Caco-2 (cell line): Measurements from ENCODE around the gene ZC3H12C. TPM values are rescaled to one million over a fixed set of nuclear protein-coding genes. Genes with fewer than 3 reads are reported as not detected.

Source experiments
- BruUV-seq: library from RNA; stranded (reverse); fragments of 400-500 nt; replicated peaks from 2 replicates; lab custom pipeline; 2021; lab: Mats Ljungman, UMichigan
- CTCF ChIA-PET: fragments of 300-600 bp; sonication (Branson Sonifier 250); formaldehyde crosslinking; loops from one replicate; lab custom pipeline; 2022; ENCODE audit warnings: antibody characterized with exemption; lab: Charles Lee
- POLR2A ChIA-PET: fragments of 300-600 bp; sonication (Branson Sonifier 250); formaldehyde crosslinking; loops from one replicate; lab custom pipeline; 2022; ENCODE audit warnings: antibody characterized with exemption; lab: Charles Lee
- DNase-seq, 2 experiments: peaks; one replicate each; pipeline versions ENCODE4 v3.0.0 to v3.0.0-alpha.2; 2020 to 2022
- H3K27me3 ChIP-seq: replicated peaks from 2 replicates; pipeline ENCODE4 v1.6.0; 2011; ENCODE audit warnings: low read length; ENCODE audit not compliant: control insufficient read depth, insufficient read depth
- H3K36me3 ChIP-seq: 2 replicates; pipeline ENCODE4 v1.5.1; 2011; ENCODE audit warnings: low read length; ENCODE audit not compliant: control insufficient read depth, insufficient read depth
- H3K4me1 ChIP-seq: fragments of 250-450 bp; sonication (Bioruptor Pico); 2 replicates; pipeline ENCODE4 v1.5.1; 2020; ENCODE audit warnings: mild to moderate bottlenecking
- H3K4me3 ChIP-seq: 2 replicates; pipeline ENCODE4 v1.5.1; 2011; ENCODE audit warnings: low read depth, mild to moderate bottlenecking, control low read depth, low read length
- H3K9me3 ChIP-seq: fragments of 250-450 bp; sonication (Bioruptor Pico); 2 replicates; pipeline ENCODE4 v1.5.1; 2020; ENCODE audit warnings: mild to moderate bottlenecking, moderate library complexity
- H3K27ac Mint-ChIP-seq: one replicate; pipeline ENCODE4 v1.8.0; 2022; ENCODE audit warnings: mixed read lengths; ENCODE audit not compliant: unreplicated experiment
- H3K27me3 Mint-ChIP-seq: one replicate; pipeline ENCODE4 v1.8.0; 2022; ENCODE audit warnings: mixed read lengths; ENCODE audit not compliant: insufficient read depth, unreplicated experiment
- H3K36me3 Mint-ChIP-seq: one replicate; pipeline ENCODE4 v1.8.0; 2022; ENCODE audit warnings: mild to moderate bottlenecking, mixed read lengths; ENCODE audit not compliant: insufficient read depth, unreplicated experiment
- H3K4me1 Mint-ChIP-seq: one replicate; pipeline ENCODE4 v1.8.0; 2022; ENCODE audit warnings: low read depth, mixed read lengths; ENCODE audit not compliant: unreplicated experiment
- H3K4me3 Mint-ChIP-seq: one replicate; pipeline ENCODE4 v1.8.0; 2022; ENCODE audit warnings: mild to moderate bottlenecking, moderate library complexity, mixed read lengths; ENCODE audit not compliant: unreplicated experiment
- H3K9me3 Mint-ChIP-seq: one replicate; pipeline ENCODE4 v1.8.0; 2022; ENCODE audit warnings: mixed read lengths; ENCODE audit not compliant: unreplicated experiment
- intact Hi-C: fragments of 100-400 bp; cut with micrococcal nuclease; formaldehyde crosslinking; loops from one replicate; pipeline ENCODE4 v1.10.0; 2022; ENCODE audit not compliant: unreplicated experiment
- total RNA-seq: library from RNA; stranded (reverse); gene quantifications from 2 replicates; pipeline ENCODE4 v1.2.3, GENCODE V29; 2022
- TF ChIP-seq, protein P1 (sequence below), 2 experiments: fragments of 200-600 bp in 1 of 2; IDR thresholded peaks; 1 replicate in 1 of 2; 2 replicates in 1 of 2; pipeline versions ENCODE4 v1.5.1 to v1.8.0; 2011 to 2022; ENCODE audit warnings: antibody characterized with exemption in 1 of 2, control low read depth in 1 of 2, inconsistent platforms in 1 of 2, low read depth in 1 of 2, low read length in 1 of 2, mild to moderate bottlenecking in 1 of 2, moderate library complexity in 1 of 2; ENCODE audit not compliant: insufficient read depth in 1 of 2, severe bottlenecking in 1 of 2, unreplicated experiment in 1 of 2

The ZC3H12C gene
- total RNA-seq, 1 experiment from 2014 or later = 11.7 TPM

DNA sequence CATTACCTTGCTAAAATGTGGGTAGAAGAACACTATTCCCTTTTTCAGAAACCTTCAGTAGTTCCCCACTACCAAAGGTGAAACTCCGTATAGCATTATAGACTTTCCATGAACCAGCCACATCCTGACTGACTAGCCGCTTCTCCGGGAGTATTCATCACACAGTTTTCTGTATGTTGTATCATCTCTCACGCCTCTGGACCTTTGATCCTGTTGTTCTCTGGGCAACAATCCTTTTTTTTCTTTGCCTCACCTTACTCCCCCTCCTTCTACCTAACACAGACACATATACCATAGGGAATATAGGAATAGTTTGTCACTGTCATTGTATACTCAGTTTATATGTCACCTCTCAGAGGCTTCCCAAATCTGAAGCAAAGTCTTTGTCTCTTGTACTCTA, 20.8 kb downstream of the ZC3H12C start:
- Mint-ChIP-seq H3K4me3 (no peak overlapping the region), H3K9me3 (no peaks in the 10 kb centered on the region), H3K4me1 (no peaks in the 10 kb centered on the region), H3K27me3 (no peaks in the 10 kb centered on the region), H3K27ac (no peak overlapping the region), H3K36me3 (peaks cover 15% of the 10 kb centered on the region)
- BruUV-seq = no TSS peak
- ChIA-PET CTCF (no interaction called here), POLR2A (no interaction called here)
- H3K27me3 ChIP-seq = no peaks in the 10 kb centered on the region
- DNase-seq = no peak
- intact Hi-C loops = no loop called here
- no peak overlapping the region for H3K4me3 ChIP-seq
- no peaks in the 10 kb centered on the region; the same call in 1 of the 2 replicates for H3K36me3 ChIP-seq
- H3K9me3 ChIP-seq = no peaks in the 10 kb centered on the region
- H3K4me1 ChIP-seq = no peaks in the 10 kb centered on the region
- TF ChIP-seq, protein P1, sequence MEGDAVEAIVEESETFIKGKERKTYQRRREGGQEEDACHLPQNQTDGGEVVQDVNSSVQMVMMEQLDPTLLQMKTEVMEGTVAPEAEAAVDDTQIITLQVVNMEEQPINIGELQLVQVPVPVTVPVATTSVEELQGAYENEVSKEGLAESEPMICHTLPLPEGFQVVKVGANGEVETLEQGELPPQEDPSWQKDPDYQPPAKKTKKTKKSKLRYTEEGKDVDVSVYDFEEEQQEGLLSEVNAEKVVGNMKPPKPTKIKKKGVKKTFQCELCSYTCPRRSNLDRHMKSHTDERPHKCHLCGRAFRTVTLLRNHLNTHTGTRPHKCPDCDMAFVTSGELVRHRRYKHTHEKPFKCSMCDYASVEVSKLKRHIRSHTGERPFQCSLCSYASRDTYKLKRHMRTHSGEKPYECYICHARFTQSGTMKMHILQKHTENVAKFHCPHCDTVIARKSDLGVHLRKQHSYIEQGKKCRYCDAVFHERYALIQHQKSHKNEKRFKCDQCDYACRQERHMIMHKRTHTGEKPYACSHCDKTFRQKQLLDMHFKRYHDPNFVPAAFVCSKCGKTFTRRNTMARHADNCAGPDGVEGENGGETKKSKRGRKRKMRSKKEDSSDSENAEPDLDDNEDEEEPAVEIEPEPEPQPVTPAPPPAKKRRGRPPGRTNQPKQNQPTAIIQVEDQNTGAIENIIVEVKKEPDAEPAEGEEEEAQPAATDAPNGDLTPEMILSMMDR (IDR thresholded peaks at IDR 0.05; ENCODE audit: insufficient read depth in 1 of 2, low read depth in 1 of 2, low read length in 1 of 2, severe bottlenecking in 1 of 2, unreplicated experiment in 1 of 2) = no peak

DNA sequence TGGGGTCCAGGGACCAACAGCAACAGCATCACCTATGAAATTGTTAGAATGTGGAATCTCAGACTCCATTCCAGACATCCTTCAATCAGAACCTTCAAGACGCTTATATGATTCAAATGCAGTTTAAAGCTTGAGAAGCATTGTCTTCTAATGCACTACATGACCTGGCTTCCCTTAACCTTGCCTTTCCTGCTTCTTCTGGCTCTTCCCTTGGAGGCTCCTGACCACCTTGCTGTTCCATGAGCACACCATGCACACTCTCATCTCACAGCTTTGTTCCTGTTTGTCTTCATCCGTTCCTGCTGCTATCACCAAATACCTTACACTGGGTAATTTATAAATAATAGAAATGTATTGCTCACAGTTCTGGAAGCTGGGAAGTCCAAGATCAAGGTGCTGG, 26.1 kb downstream of the ZC3H12C start:
- Mint-ChIP-seq H3K4me3 (no peak overlapping the region), H3K9me3 (no peaks in the 10 kb centered on the region), H3K27ac (no peak overlapping the region), H3K27me3 (no peaks in the 10 kb centered on the region), H3K4me1 (no peaks in the 10 kb centered on the region), H3K36me3 (peaks cover 11% of the 10 kb centered on the region)
- Histone ChIP-seq H3K36me3 (no peaks in the 10 kb centered on the region), H3K4me1 (no peaks in the 10 kb centered on the region), H3K4me3 (no peak overlapping the region), H3K27me3 (no peaks in the 10 kb centered on the region), H3K9me3 (no peaks in the 10 kb centered on the region)
- TF ChIP-seq, protein P1 (IDR thresholded peaks at IDR 0.05; ENCODE audit: insufficient read depth in 1 of 2, low read depth in 1 of 2, low read length in 1 of 2, severe bottlenecking in 1 of 2, unreplicated experiment in 1 of 2) = no peak
- DNase-seq = no peak
- POLR2A ChIA-PET = no interaction called here
- intact Hi-C loops = no loop called here
- no TSS peak for BruUV-seq
- CTCF ChIA-PET = no interaction called here

DNA sequence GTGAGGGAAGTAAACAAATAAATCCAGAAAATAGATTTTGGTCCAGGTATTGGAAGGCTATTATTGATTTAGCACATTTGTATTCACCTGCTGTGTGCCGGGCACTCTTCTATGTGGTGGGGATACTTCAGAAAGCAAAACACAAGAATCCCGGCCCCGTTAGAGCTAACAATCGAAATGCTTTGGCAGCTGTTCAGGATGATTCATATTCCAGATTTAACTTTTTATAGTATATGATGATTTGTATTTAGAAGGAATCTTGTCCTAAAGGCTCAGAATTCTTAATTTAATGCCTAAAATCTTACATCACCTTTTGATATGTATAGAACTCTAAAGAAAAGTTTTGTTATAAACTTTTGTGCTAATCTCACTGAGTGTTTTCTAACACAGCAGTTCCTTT, 28.0 kb downstream of the ZC3H12C start:
- Histone ChIP-seq H3K36me3 (no peaks in the 10 kb centered on the region), H3K27me3 (no peaks in the 10 kb centered on the region), H3K4me3 (no peak overlapping the region), H3K4me1 (peaks cover 8% of the 10 kb centered on the region), H3K9me3 (no peaks in the 10 kb centered on the region)
- Mint-ChIP-seq H3K4me3 (no peak overlapping the region), H3K36me3 (peaks cover 15% of the 10 kb centered on the region), H3K4me1 (peaks cover 11% of the 10 kb centered on the region), H3K9me3 (peaks cover 15% of the 10 kb centered on the region), H3K27ac (no peak overlapping the region), H3K27me3 (no peaks in the 10 kb centered on the region)
- ChIA-PET POLR2A (no interaction called here), CTCF (no interaction called here)
- BruUV-seq = TSS peak; percentile 1
- TF ChIP-seq, protein P1 (IDR thresholded peaks at IDR 0.05; ENCODE audit: insufficient read depth in 1 of 2, low read depth in 1 of 2, low read length in 1 of 2, severe bottlenecking in 1 of 2, unreplicated experiment in 1 of 2) = no peak
- intact Hi-C loops = no loop called here
- DNase-seq = no peak
